ENCODE measurements around the gene ENTPD1. TPM values are rescaled to one million over a fixed set of nuclear protein-coding genes. Genes with fewer than 3 reads are reported as not detected.
"Not testable (repeated sequence)": the region's sequence is repeated elsewhere in the genome, so short reads cannot be mapped to it uniquely, and the experiment has no call there.

Gene ENTPD1
- total RNA-seq, 1 donor from 2014 or later, result 37.1 TPM

GRCh38 chr10:95790982-95791381 lies 35.0 kb downstream of the ENTPD1 start:
- Mint-ChIP-seq H3K4me3 (ENCODE audit: low read depth) (peak overlapping the region; percentile 28), H3K4me1 (ENCODE audit: low read depth) (peaks cover 70% of the 10 kb centered on the region), H3K9me3 (peaks cover 5% of the 10 kb centered on the region), H3K36me3 (ENCODE audit: low read depth) (peaks cover 37% of the 10 kb centered on the region), H3K27ac (peak overlapping the region; percentile 82), H3K27me3 (ENCODE audit: low read depth) (no peaks in the 10 kb centered on the region)
- intact Hi-C loops (cut with micrococcal nuclease), result loop anchor here (1.0 to 2.0 kb wide), 4 partner anchors 28 to 74 kb away; no protein-coding TSS in a partner anchor
- DNase-seq (ENCODE audit: low spot score), result no peak

- Mint-ChIP-seq H3K4me1 (ENCODE audit: low read depth) (peaks cover 70% of the 10 kb centered on the region), H3K27me3 (ENCODE audit: low read depth) (no peaks in the 10 kb centered on the region), H3K36me3 (ENCODE audit: low read depth) (peaks cover 39% of the 10 kb centered on the region), H3K9me3 (peaks cover 6% of the 10 kb centered on the region), H3K27ac (peak overlapping the region; percentile 89), H3K4me3 (ENCODE audit: low read depth) (no peak overlapping the region)
- intact Hi-C loops (cut with micrococcal nuclease), result loop anchor here (2.0 kb wide), 1 partner anchor 27 kb away; no protein-coding TSS in a partner anchor
- DNase-seq (ENCODE audit: low spot score), result no peak
Measured at GRCh38 chr10:95791425-95791979, 35.5 kb downstream of the ENTPD1 start.

- Mint-ChIP-seq H3K9me3 (peaks cover 14% of the 10 kb centered on the region), H3K4me1 (ENCODE audit: low read depth) (peaks cover 69% of the 10 kb centered on the region), H3K36me3 (ENCODE audit: low read depth) (peaks cover 43% of the 10 kb centered on the region), H3K27me3 (ENCODE audit: low read depth) (no peaks in the 10 kb centered on the region), H3K4me3 (ENCODE audit: low read depth) (no peak overlapping the region), H3K27ac (peak overlapping the region; percentile 89)
- no peak for DNase-seq (ENCODE audit: low spot score)
- intact Hi-C loops (cut with micrococcal nuclease), result no loop called here
Measured at GRCh38 chr10:95792211-95792780, 36.3 kb downstream of the ENTPD1 start.

- Mint-ChIP-seq H3K27me3 (ENCODE audit: low read depth) (no peaks in the 10 kb centered on the region), H3K4me3 (ENCODE audit: low read depth) (no peak overlapping the region), H3K9me3 (peaks cover 20% of the 10 kb centered on the region), H3K36me3 (ENCODE audit: low read depth) (peaks cover 48% of the 10 kb centered on the region), H3K27ac (peak overlapping the region; percentile 89), H3K4me1 (ENCODE audit: low read depth) (peaks cover 71% of the 10 kb centered on the region)
- intact Hi-C loops (cut with micrococcal nuclease), result loop anchor here (1.0 kb wide), 1 partner anchor 47 kb away; no protein-coding TSS in a partner anchor
- DNase-seq (ENCODE audit: low spot score), result no peak
Measured at GRCh38 chr10:95792874-95793285, 36.9 kb downstream of the ENTPD1 start.

- peaks cover 75% of the 10 kb centered on the region for H3K4me1 Mint-ChIP-seq (ENCODE audit: low read depth)
- peak overlapping the region; percentile 89 for H3K27ac Mint-ChIP-seq
- H3K9me3 Mint-ChIP-seq, result peaks cover 24% of the 10 kb centered on the region
- peak overlapping the region; percentile 59 for H3K4me3 Mint-ChIP-seq (ENCODE audit: low read depth)
- intact Hi-C loops (cut with micrococcal nuclease), result loop anchor here (1.0 kb wide), 1 partner anchor 47 kb away; no protein-coding TSS in a partner anchor
- peaks cover 52% of the 10 kb centered on the region for H3K36me3 Mint-ChIP-seq (ENCODE audit: low read depth)
- H3K27me3 Mint-ChIP-seq (ENCODE audit: low read depth), result no peaks in the 10 kb centered on the region
- no peak for DNase-seq (ENCODE audit: low spot score)
Measured at GRCh38 chr10:95793401-95794045, 37.6 kb downstream of the ENTPD1 start.

GRCh38 chr10:95794195-95794594 lies 38.2 kb downstream of the ENTPD1 start:
- H3K4me1 Mint-ChIP-seq (ENCODE audit: low read depth), result peaks cover 75% of the 10 kb centered on the region
- H3K4me3 Mint-ChIP-seq (ENCODE audit: low read depth), result no peak overlapping the region
- H3K27ac Mint-ChIP-seq, result peak overlapping the region; percentile 54

GRCh38 chr10:95795602-95796001 lies 39.6 kb downstream of the ENTPD1 start:
- peaks cover 64% of the 10 kb centered on the region for H3K36me3 Mint-ChIP-seq (ENCODE audit: low read depth)
- H3K27ac Mint-ChIP-seq, result no peak overlapping the region
- H3K4me1 Mint-ChIP-seq (ENCODE audit: low read depth), result peaks cover 84% of the 10 kb centered on the region
- H3K27me3 Mint-ChIP-seq (ENCODE audit: low read depth), result no peaks in the 10 kb centered on the region
- intact Hi-C loops (cut with micrococcal nuclease), result no loop called here
- H3K9me3 Mint-ChIP-seq, result peaks cover 37% of the 10 kb centered on the region
- no peak overlapping the region for H3K4me3 Mint-ChIP-seq (ENCODE audit: low read depth)
- no peak for DNase-seq (ENCODE audit: low spot score)

More at GRCh38 chr10:95794195-95794594, 38.2 kb downstream of the ENTPD1 start:
- Mint-ChIP-seq H3K36me3 (ENCODE audit: low read depth) (peaks cover 53% of the 10 kb centered on the region), H3K27me3 (ENCODE audit: low read depth) (no peaks in the 10 kb centered on the region), H3K9me3 (peaks cover 24% of the 10 kb centered on the region)
- intact Hi-C loops (cut with micrococcal nuclease), result no loop called here
- no peak for DNase-seq (ENCODE audit: low spot score)

GRCh38 chr10:95796504-95796903 lies 40.5 kb downstream of the ENTPD1 start:
- Mint-ChIP-seq H3K36me3 (ENCODE audit: low read depth) (peaks cover 66% of the 10 kb centered on the region), H3K4me3 (ENCODE audit: low read depth) (no peak overlapping the region), H3K27me3 (ENCODE audit: low read depth) (no peaks in the 10 kb centered on the region), H3K4me1 (ENCODE audit: low read depth) (peaks cover 79% of the 10 kb centered on the region), H3K27ac (peak overlapping the region; percentile 50), H3K9me3 (peaks cover 45% of the 10 kb centered on the region)
- no peak for DNase-seq (ENCODE audit: low spot score)
- intact Hi-C loops (cut with micrococcal nuclease), result no loop called here

- Mint-ChIP-seq H3K27ac (peak overlapping the region; percentile 10), H3K4me3 (ENCODE audit: low read depth) (no peak overlapping the region), H3K9me3 (peaks cover 58% of the 10 kb centered on the region), H3K4me1 (ENCODE audit: low read depth) (peaks cover 61% of the 10 kb centered on the region), H3K27me3 (ENCODE audit: low read depth) (no peaks in the 10 kb centered on the region), H3K36me3 (ENCODE audit: low read depth) (peaks cover 74% of the 10 kb centered on the region)
- intact Hi-C loops (cut with micrococcal nuclease), result no loop called here
- no peak for DNase-seq (ENCODE audit: low spot score)
Measured at GRCh38 chr10:95798096-95798855, 42.3 kb downstream of the ENTPD1 start.

- intact Hi-C loops (cut with micrococcal nuclease); H3K27me3 Mint-ChIP-seq (ENCODE audit: low read depth); H3K4me3 Mint-ChIP-seq (ENCODE audit: low read depth); DNase-seq (ENCODE audit: low spot score): not testable (repeated sequence)
- Mint-ChIP-seq H3K4me1 (ENCODE audit: low read depth) (peaks cover 58% of the 10 kb centered on the region), H3K36me3 (ENCODE audit: low read depth) (peaks cover 80% of the 10 kb centered on the region), H3K9me3 (peaks cover 72% of the 10 kb centered on the region), H3K27ac (peak overlapping the region; percentile 82)
Measured at GRCh38 chr10:95800286-95800685, 44.3 kb downstream of the ENTPD1 start.

- Mint-ChIP-seq H3K4me1 (ENCODE audit: low read depth) (peaks cover 26% of the 10 kb centered on the region), H3K36me3 (ENCODE audit: low read depth) (peaks cover 63% of the 10 kb centered on the region), H3K9me3 (peaks cover 42% of the 10 kb centered on the region)
- H3K27ac Mint-ChIP-seq; DNase-seq (ENCODE audit: low spot score); intact Hi-C loops (cut with micrococcal nuclease); H3K27me3 Mint-ChIP-seq (ENCODE audit: low read depth); H3K4me3 Mint-ChIP-seq (ENCODE audit: low read depth): not testable (repeated sequence)
Measured at GRCh38 chr10:95806687-95807380, 50.9 kb downstream of the ENTPD1 start.

GRCh38 chr10:95808705-95809308 lies 52.8 kb downstream of the ENTPD1 start:
- H3K27me3 Mint-ChIP-seq (ENCODE audit: low read depth); intact Hi-C loops (cut with micrococcal nuclease); H3K4me3 Mint-ChIP-seq (ENCODE audit: low read depth); DNase-seq (ENCODE audit: low spot score); H3K27ac Mint-ChIP-seq: not testable (repeated sequence)
- Mint-ChIP-seq H3K4me1 (ENCODE audit: low read depth) (peaks cover 26% of the 10 kb centered on the region), H3K36me3 (ENCODE audit: low read depth) (peaks cover 49% of the 10 kb centered on the region), H3K9me3 (peaks cover 22% of the 10 kb centered on the region)
